Measurements from ENCODE around the gene GLE1.
"Not testable (repeated sequence)": the region's sequence is repeated elsewhere in the genome, so short reads cannot be mapped to it uniquely, and the experiment has no call there.

The GLE1 gene

GRCh38 chr9:128503870-128504269, 649 bp upstream of the GLE1 start:
- no peak for DNase-seq (ENCODE audit: extremely low read depth, low read depth)
- peak overlapping the region; percentile 74 for H3K4me3 ChIP-seq (replicated peaks; ENCODE audit: low read depth, low read length)

GRCh38 chr9:128505414-128505765, 871 bp downstream of the GLE1 start:
- no peak for TF ChIP-seq CTCF (IDR thresholded peaks at IDR 0.05; ENCODE audit: low read depth, low read length, missing control alignments)
- peak overlapping the region; percentile 74 for H3K4me3 ChIP-seq (replicated peaks; ENCODE audit: low read depth, low read length)
- no peak for DNase-seq (ENCODE audit: extremely low read depth, low read depth)

More at GRCh38 chr9:128503870-128504269, 649 bp upstream of the GLE1 start:
- no peak for TF ChIP-seq CTCF (IDR thresholded peaks at IDR 0.05; ENCODE audit: low read depth, low read length, missing control alignments)

- H3K4me3 ChIP-seq (replicated peaks; ENCODE audit: low read depth, low read length) = peak overlapping the region; percentile 74
- not testable (repeated sequence) for DNase-seq (ENCODE audit: extremely low read depth, low read depth)
Measured at GRCh38 chr9:128505906-128506305, 1.4 kb downstream of the GLE1 start.

GRCh38 chr9:128512820-128513219, 8.3 kb downstream of the GLE1 start:
- no peak for TF ChIP-seq CTCF (IDR thresholded peaks at IDR 0.05; ENCODE audit: low read depth, low read length, missing control alignments)

GRCh38 chr9:128521956-128522355, 17.4 kb downstream of the GLE1 start:
- H3K4me3 ChIP-seq (replicated peaks; ENCODE audit: low read depth, low read length) = no peak overlapping the region
- DNase-seq (ENCODE audit: extremely low read depth, low read depth) = no peak
- no peak for TF ChIP-seq CTCF (IDR thresholded peaks at IDR 0.05; ENCODE audit: low read depth, low read length, missing control alignments)

More at GRCh38 chr9:128512820-128513219, 8.3 kb downstream of the GLE1 start:
- DNase-seq (ENCODE audit: extremely low read depth, low read depth) = no peak
- no peak overlapping the region for H3K4me3 ChIP-seq (replicated peaks; ENCODE audit: low read depth, low read length)

- no peak for TF ChIP-seq CTCF (IDR thresholded peaks at IDR 0.05; ENCODE audit: low read depth, low read length, missing control alignments)
- no peak for DNase-seq (ENCODE audit: extremely low read depth, low read depth)
- no peak overlapping the region for H3K4me3 ChIP-seq (replicated peaks; ENCODE audit: low read depth, low read length)
Measured at GRCh38 chr9:128523199-128523925, 18.8 kb downstream of the GLE1 start.

GRCh38 chr9:128526720-128527119, 22.2 kb downstream of the GLE1 start:
- H3K4me3 ChIP-seq (replicated peaks; ENCODE audit: low read depth, low read length) = no peak overlapping the region
- DNase-seq (ENCODE audit: extremely low read depth, low read depth) = no peak
- no peak for TF ChIP-seq CTCF (IDR thresholded peaks at IDR 0.05; ENCODE audit: low read depth, low read length, missing control alignments)
